ENCODE data around the gene RGS2. TPM values are rescaled to one million over a fixed set of nuclear protein-coding genes. Genes with fewer than 3 reads are reported as not detected.

Gene RGS2
- total and polyA plus RNA-seq, 2 of the 4 experiments (the other 2 are of a cell fraction): 13.5 to 19.7 TPM

- CTCF ChIA-PET: no interaction called here
- ATAC-seq (ENCODE audit: low read depth) (no peak), DNase-seq (no peak)
- H4K5ac ChIP-seq (ENCODE audit: low read depth, low read length): no peak overlapping the region
- no peaks in the 10 kb centered on the region for H4K20me1 ChIP-seq (ENCODE audit: insufficient read depth, low read length)
- no peak overlapping the region for H4K91ac ChIP-seq (ENCODE audit: insufficient read depth, low read depth, low read length)
- H3K27me3 ChIP-seq (ENCODE audit: control insufficient read depth, insufficient read depth, low read length): no peaks in the 10 kb centered on the region
- no peak overlapping the region for H2BK15ac ChIP-seq (ENCODE audit: low read depth, low read length)
- no peak overlapping the region for H3K56ac ChIP-seq (ENCODE audit: extremely low read depth, insufficient read depth, low read length)
- H2AK5ac ChIP-seq (ENCODE audit: low read depth, low read length): no peak overlapping the region
- BruUV-seq (replicated peaks): no TSS peak
- POLR2A ChIA-PET (ENCODE audit: unreplicated experiment): no interaction called here
- H3K9me3 ChIP-seq (ENCODE audit: control insufficient read depth, insufficient read depth, low read length): no peaks in the 10 kb centered on the region
- H3K4me1 ChIP-seq (ENCODE audit: control insufficient read depth, insufficient read depth, low read length): no peaks in the 10 kb centered on the region; the same call in 1 of the 2 replicates
- H2BK120ac ChIP-seq (ENCODE audit: low read depth, low read length): no peak overlapping the region
- no peak overlapping the region for H4K8ac ChIP-seq (ENCODE audit: low read depth in 2 of 2, low read length in 2 of 2)
- dilution Hi-C loops (cut with HindIII; ENCODE audit: low sequenced_read_pairs, unreplicated experiment) (loop anchor here (25.0 kb wide), 1 partner anchor 191 kb away; no protein-coding TSS in a partner anchor), intact Hi-C loops (cut with micrococcal nuclease) (no loop called here), in situ Hi-C loops (cut with MboI; ENCODE audit: low sequenced_read_pairs) (no loop called here)
- H2AFZ ChIP-seq (replicated peaks; ENCODE audit: low read length, poor library complexity): no peak overlapping the region
- TF ChIP-seq ELK1 (IDR thresholded peaks at IDR 0.05; ENCODE audit: borderline replicate concordance, low read depth, low read length): no peak
- TF ChIP-seq MXI1 (IDR thresholded peaks at IDR 0.05; ENCODE audit: borderline replicate concordance, low read depth, low read length): no peak
- no peak for TF ChIP-seq FOS (IDR thresholded peaks at IDR 0.05; ENCODE audit: low read depth, low read length)
- no peak for TF ChIP-seq RFX5 (IDR thresholded peaks at IDR 0.05; ENCODE audit: low read depth, low read length)
- TF ChIP-seq, protein P1, sequence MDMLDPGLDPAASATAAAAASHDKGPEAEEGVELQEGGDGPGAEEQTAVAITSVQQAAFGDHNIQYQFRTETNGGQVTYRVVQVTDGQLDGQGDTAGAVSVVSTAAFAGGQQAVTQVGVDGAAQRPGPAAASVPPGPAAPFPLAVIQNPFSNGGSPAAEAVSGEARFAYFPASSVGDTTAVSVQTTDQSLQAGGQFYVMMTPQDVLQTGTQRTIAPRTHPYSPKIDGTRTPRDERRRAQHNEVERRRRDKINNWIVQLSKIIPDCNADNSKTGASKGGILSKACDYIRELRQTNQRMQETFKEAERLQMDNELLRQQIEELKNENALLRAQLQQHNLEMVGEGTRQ (IDR thresholded peaks at IDR 0.05; ENCODE audit: low read depth, low read length): no peak
- no peak overlapping the region for H3K14ac ChIP-seq (replicated peaks; ENCODE audit: low read depth, low read length)
- no peak overlapping the region for H2AK9ac ChIP-seq (replicated peaks; ENCODE audit: low read depth, low read length, poor library complexity)
- no peaks in the 10 kb centered on the region for H3K36me3 ChIP-seq (ENCODE audit: control insufficient read depth, insufficient read depth, low read length)
- H3K18ac ChIP-seq (ENCODE audit: low read depth, low read length): no peak overlapping the region
- H2BK5ac ChIP-seq (ENCODE audit: low read depth, low read length, poor library complexity, severe bottlenecking): no peak overlapping the region
- no peak overlapping the region for H3K4me2 ChIP-seq (ENCODE audit: low read depth, low read length)
- H3K27ac ChIP-seq (ENCODE audit: insufficient read depth, low read length): no peak overlapping the region
- H2BK20ac ChIP-seq (ENCODE audit: low read depth, low read length): no peak overlapping the region
- no peak overlapping the region for H3K4me3 ChIP-seq (ENCODE audit: insufficient read depth, low read depth, low read length)
- H3K23ac ChIP-seq (ENCODE audit: low read depth, low read length): no peak overlapping the region
- no peaks in the 10 kb centered on the region for H3K79me1 ChIP-seq (ENCODE audit: low read depth in 1 of 2, low read length in 2 of 2)
- WGBS, 2 experiments (ENCODE audit: extremely low coverage in 2 of 2, insufficient read length in 1 of 2): 80% methylated on average over 1 of the region's 3 CpGs; no CpG with 5 or more reads in 1 of the 2 experiments
- H3K4ac ChIP-seq (ENCODE audit: low read depth, low read length): no peak overlapping the region
- no peaks in the 10 kb centered on the region for H3K9me1 ChIP-seq (ENCODE audit: insufficient read depth, low read length)
- no peak overlapping the region for H3K9ac ChIP-seq (ENCODE audit: low read depth, low read length)
These were observed 12.5 kb downstream of the RGS2 start for GRCh38 chr1:192821296-192821695.
